ENCODE results near the gene ZBTB3. TPM values are rescaled to one million over a fixed set of nuclear protein-coding genes. Genes with fewer than 3 reads are reported as not detected.

The ZBTB3 gene
- total and polyA plus RNA-seq, 9 of the 15 experiments (the other 6 are each of a cell fraction or from before 2014, with no cell fraction given) = 1.9 to 10.0 (median 4.9) TPM

- Histone ChIP-seq H3K4me1 (replicated peaks in 1 of 2; ENCODE audit: control insufficient read depth in 2 of 2, insufficient read depth in 2 of 2, low read length in 2 of 2) (peaks cover 29 to 42% of the 10 kb centered on the region in 2 experiments), H3K9ac (ENCODE audit: insufficient read depth in 1 of 2, low read depth in 2 of 2, low read length in 2 of 2) (peak overlapping the region; percentile 7 to 89; a peak in 2 of 4 replicates), H3K4me3 (peak overlapping the region; percentile 72; the same call in 1 of the 2 replicates), H2AFZ (ENCODE audit: low read depth, low read length) (no peak overlapping the region), H3K9me1 (ENCODE audit: control insufficient read depth, insufficient read depth, low read length) (peaks cover 2% of the 10 kb centered on the region), H3K36me3 (ENCODE audit: control insufficient read depth, insufficient read depth, low read length) (peaks cover 67% of the 10 kb centered on the region), H3K27ac (ENCODE audit: extremely low read depth, low read depth, low read length) (peak overlapping the region; percentile 57), H4K20me1 (replicated peaks; ENCODE audit: control insufficient read depth, insufficient read depth, low read length) (peaks cover 3% of the 10 kb centered on the region; the same call in 1 of the 2 replicates), H3K27me3 (ENCODE audit: control insufficient read depth in 2 of 2, insufficient read depth in 2 of 2, low read length in 2 of 2) (no peaks in the 10 kb centered on the region), H3K79me2 (ENCODE audit: control insufficient read depth, insufficient read depth, low read length) (peaks cover 14% of the 10 kb centered on the region), H3K9me3 (replicated peaks; ENCODE audit: control insufficient read depth, insufficient read depth, low read depth, low read length) (no peaks in the 10 kb centered on the region), H3K4me2 (ENCODE audit: insufficient read depth, low read length) (peak overlapping the region; percentile 78)
- FAIRE-seq (no peak), DNase-seq (ENCODE audit: extremely low read depth in 1 of 4, low spot score in 3 of 4) (no peak), ATAC-seq (no peak)
- ChIA-PET CTCF (ENCODE audit: low intra/inter-chr PET ratio) (no interaction called here), POLR2A (interaction anchor here (0.8 to 4.1 kb wide), 14 partner anchors 11 to 149 kb away, joined by 3 to 31 read pairs (median 6); partner anchors contain the start of genes C11orf98, CSKMT, HNRNPUL2 and TTC9C)
- in situ Hi-C loops (cut with MboI) (no loop called here), intact Hi-C loops (cut with micrococcal nuclease) (loop anchor here (2.0 to 5.0 kb wide), 2 partner anchors 20 to 310 kb away; partner anchors contain the start of gene HNRNPUL2)
- WGBS (ENCODE audit: insufficient coverage, low coverage, missing lambda C conversion rate) = 46% methylated on average over 8 of the region's 8 CpGs
- no TSS peak for BruUV-seq (replicated peaks)
- TF ChIP-seq ZBTB33 (CRISPR knock-in tag; IDR thresholded peaks at IDR 0.05) = no peak
- no peak for TF ChIP-seq TOE1 (IDR thresholded peaks at IDR 0.05; ENCODE audit: borderline replicate concordance)
- TF ChIP-seq TOE1 (CRISPR knock-in tag; IDR thresholded peaks at IDR 0.05; ENCODE audit: borderline replicate concordance, low read depth) = no peak
- no peak for TF ChIP-seq ELK3 (CRISPR knock-in tag; IDR thresholded peaks at IDR 0.05)
- TF ChIP-seq MIER1 (IDR thresholded peaks at IDR 0.05; ENCODE audit: low read depth) = no peak
- TF ChIP-seq HMGN3 (IDR thresholded peaks at IDR 0.05; ENCODE audit: borderline replicate concordance, extremely low read depth, insufficient read length, low read depth, low read length) = peak; percentile 8
- 0 out of 2 replicates have a peak, but pooled peaks have one; percentile 11 for TF ChIP-seq XRCC5 (IDR thresholded peaks at IDR 0.05; ENCODE audit: low read depth, low read length)
- no peak for TF ChIP-seq CCNT2 (IDR thresholded peaks at IDR 0.05; ENCODE audit: borderline replicate concordance, extremely low read depth, insufficient read length, low read depth, low read length)
- TF ChIP-seq FOS (IDR thresholded peaks at IDR 0.05; ENCODE audit: extremely low read depth, insufficient read length) = no peak
- no peak for TF ChIP-seq RBM17 (IDR thresholded peaks at IDR 0.05; ENCODE audit: borderline replicate concordance, low read depth, low read length)
- TF ChIP-seq FOXP1 (CRISPR knock-in tag; IDR thresholded peaks at IDR 0.05) = no peak
Measured at GRCh38 chr11:62706850-62707247, 47.1 kb downstream of the ZBTB3 start.

Measured in K562 (cell line).